Stimulated activated CD8-positive, alpha-beta memory T cell treated with anti-CD3 and anti-CD28 coated beads, Interleukin-4, amount 100 ng/mL, for 4 hours (primary cell): ENCODE measurements around the gene DCTN5.
A peak's percentile ranks its signal among the peaks of the same experiment; 100 is the strongest.
"Not testable (repeated sequence)": the region's sequence is repeated elsewhere in the genome, so short reads cannot be mapped to it uniquely, and the experiment has no call there.

Experiments used
- DNase-seq, 2 donors: peaks; one replicate each; pipeline ENCODE4 v3.0.0-alpha.2; 2020; ENCODE audit warnings: low read depth in 2 of 2, low spot score in 1 of 2

DCTN5 gene

DNA sequence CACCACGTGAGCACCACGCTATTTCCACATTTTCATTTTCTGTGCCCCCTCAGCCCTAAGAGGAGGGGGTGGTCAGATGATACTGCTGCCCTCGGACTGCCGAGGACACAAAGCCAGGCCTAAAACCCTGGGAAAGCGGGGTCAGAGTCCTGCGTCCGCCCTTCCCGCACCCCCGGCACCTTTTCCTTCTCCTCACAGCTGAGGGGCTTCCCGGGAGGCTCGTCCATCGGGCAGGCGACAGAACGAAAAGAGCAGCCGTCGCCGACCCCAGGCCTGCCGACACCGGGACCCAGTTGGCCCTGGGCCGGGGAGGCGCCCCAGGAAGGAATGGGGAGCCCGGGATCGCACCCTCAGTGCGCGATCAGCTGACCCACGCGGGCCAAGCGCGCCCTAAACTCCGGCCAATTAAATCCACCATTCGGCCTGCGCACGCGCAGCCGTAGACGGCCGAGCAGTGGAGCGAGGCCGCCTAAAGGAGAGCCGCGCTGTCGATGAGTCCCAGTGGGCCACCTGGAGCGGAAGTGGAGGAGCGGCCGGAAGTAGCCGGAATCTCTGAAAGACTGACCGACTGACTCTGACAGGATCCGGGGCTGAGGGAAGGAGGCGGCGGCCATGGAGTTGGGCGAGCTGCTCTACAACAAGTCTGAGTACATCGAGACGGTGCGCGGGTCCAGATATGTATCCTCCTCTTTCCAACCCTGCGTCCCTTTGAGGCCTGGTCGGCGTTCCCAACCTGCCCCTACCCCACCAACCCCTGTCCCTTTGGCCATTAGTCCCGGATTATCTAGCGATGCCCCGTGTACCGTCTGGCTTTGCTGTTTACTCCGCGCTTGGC lies at the start of gene DCTN5, which contains the start of gene PALB2:
TSS of gene DCTN5 (plus strand) at position 536 of the 835 bp plus-strand sequence. CDS start at position 613, 77 bp downstream.
TSS of gene PALB2 (minus strand) at position 380 of the 835 bp plus-strand sequence. CDS start at position 227, 153 bp downstream.
- peak; percentile 63 to 80 for DNase-seq

DNA sequence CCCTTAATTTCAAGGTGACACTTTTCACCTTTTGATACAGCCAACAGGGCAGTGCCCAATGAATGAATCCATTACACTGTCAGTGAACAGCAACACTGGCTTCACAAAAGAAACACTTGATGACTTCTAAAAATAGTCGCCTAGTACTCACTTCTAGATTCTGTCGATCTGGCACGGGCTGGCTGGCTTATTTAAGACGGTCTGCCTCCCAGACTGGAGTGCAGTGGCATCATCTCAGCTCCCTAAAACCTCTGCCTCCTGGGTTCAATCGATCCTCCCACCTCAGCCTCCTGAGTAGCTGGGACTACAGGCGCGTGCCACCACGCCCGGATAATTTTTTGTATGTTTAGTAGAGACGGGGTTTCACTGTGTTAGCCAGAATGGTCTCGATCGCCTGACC lies 47.1 kb upstream of the DCTN5 start:
- DNase-seq = no peak

GRCh38 chr16:23595246-23595950 lies 45.9 kb upstream of the DCTN5 start:
- DNase-seq = no peak

GRCh38 chr16:23595951-23596720 lies 45.1 kb upstream of the DCTN5 start, which contains the start of gene NDUFAB1:
Gene NDUFAB1, minus strand, starts transcription at chr16:23596316. Its CDS starts 26 bp downstream, at chr16:23596290.
- peak; percentile 80 to 81 for DNase-seq

DNA sequence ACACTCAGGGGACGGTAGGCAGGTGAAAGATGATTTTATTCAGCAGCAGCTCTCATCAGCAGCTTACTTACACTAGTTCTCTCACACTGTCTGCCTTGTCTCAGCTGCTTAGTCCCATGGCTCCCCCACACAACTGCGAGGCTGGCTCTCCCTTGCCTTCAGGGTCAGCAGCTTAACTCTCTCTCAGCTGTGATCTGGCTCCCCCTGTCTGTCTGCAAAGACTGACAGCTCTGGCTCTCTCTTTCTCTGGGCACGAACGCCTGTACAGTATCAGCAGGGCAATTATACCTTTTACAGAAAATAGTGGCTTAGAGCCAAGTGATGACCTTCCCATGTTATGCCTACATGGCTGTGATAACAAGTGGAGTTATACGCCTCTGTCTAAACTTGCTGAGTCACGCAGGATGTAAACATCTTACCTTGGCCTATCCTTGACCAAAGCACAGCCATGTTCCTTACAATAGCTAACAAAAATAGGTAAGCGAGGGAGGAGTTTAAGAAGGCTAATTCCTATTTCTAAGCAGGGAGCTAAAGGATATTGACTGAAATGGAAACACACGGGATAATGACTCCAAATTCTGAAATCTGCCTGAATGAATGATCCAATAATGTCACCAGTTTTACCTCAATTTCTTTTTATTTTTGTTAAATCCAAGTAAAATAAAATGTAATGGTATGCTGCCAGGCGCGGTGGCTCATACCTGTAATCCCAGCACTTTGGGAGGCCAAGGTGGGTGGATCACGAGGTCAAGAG lies 44.1 kb upstream of the DCTN5 start:
- no peak for DNase-seq

DNA sequence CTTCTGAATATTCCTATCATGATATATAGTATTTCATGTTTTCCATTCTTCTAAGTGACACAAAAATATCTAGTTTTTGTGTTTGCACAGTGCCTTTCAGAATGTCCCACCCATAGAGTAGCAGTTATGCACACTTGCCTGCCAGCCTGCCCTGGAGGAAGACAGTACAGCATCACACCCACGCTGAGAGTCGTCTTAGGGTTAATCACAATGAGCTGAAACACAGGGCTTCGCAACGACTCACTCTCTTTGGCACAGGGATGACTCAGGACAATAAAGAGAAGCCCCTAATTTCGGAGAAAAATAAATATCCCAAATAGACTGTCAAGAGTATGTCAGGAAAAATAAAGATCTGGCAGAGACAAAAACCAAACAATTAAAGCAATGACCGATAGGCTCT lies 33.5 kb upstream of the DCTN5 start:
- no peak for DNase-seq

DNA sequence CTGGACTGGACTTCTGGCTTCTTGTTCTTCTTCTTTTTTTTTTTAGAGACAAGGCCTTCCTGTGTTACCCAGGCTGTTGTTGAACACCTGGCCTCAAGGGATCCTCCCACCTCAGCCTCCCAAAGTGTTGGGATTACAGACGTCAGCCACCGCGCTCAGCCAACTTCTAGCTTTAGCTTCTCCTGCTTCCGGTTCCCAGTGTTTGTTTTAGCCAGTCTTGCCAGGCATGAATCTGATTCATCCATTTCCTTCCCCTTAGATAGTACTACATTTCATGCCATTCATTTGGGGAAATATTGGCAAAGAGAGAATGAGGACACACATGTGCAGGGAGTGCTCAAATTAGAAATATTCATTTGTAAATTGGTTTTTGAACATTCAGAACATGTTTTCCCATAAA lies 33.1 kb upstream of the DCTN5 start:
- no peak for DNase-seq

- DNase-seq = no peak
These were observed 31.3 kb upstream of the DCTN5 start for GRCh38 chr16:23609929-23610328.

DNA sequence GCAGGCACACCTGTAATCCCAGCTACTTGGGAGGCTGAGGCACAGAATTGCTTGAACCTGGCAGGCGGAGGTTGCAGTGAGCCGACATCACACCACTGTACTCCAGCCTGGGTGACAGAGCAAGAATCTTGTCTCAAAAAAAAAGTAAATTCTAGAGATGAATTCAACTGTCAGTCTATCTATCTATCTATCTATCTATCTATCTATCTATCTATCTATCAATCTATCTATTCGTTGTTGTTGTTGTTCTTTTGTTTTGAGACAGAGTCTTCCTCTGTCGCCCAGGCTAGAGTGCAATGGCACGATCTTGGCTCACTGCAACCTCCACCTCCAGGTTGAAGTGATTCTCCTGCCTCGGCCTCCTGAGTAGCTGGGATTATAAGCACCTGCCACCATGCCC lies 30.4 kb upstream of the DCTN5 start:
- DNase-seq = not testable (repeated sequence)

DNA sequence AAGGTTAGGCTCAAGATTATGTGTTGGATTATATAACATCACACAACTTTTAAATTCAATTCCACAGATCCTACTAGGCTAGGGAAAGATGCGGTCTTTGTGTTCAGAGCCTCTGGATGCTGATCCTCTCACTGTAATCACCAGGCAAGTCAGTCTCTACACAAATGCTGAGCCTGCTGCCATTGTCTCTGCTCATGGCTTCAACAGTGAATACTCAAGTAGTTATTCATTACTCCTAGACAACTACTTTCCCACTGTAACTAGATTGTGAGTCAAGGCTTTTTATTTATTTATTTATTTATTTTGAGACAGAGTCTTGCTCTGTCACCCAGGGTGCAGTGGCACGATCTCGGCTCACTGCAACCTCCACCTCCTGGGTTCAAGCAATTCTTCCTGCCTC lies 29.3 kb upstream of the DCTN5 start:
- no peak for DNase-seq

GRCh38 chr16:23615805-23616204 lies 25.5 kb upstream of the DCTN5 start:
- DNase-seq = no peak

DNA sequence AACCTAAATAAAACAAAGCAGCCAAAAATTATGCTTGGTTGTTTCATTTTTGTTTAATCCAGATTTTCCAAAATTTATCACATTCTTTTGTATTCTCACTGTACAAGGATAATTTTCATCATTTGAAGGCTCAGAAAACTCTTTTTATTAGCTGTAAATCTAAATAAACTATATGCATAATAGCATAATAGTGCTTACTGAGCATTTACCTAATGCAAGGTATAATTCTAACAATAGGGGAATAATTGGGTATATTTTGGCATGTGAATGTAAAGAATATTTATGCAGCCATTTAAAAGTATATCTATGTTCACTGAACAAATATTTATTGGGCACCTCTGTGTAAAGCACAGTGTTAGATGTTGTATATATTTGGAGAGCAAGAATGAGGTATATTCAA lies 17.2 kb upstream of the DCTN5 start:
- DNase-seq = no peak

DNA sequence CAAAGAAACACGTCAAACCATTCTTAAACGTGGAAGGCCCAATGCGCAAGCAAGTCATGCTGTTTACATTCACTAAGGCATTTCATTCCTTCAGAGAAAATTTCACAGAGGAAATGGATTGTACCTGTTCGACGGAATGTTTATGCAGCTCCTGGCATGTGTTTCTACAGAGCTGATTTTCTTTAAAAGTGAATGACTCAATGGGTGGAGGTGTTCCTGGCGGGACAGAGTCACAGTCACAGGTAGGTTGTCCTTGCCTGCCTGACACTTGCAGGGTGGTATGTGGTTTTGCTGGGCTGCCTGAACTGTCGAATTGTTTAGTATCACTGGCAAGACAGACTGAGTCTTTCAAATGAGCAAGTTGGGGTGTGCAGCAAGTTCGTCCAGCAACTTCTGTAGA lies 11.8 kb upstream of the DCTN5 start:
- DNase-seq = no peak

DNA sequence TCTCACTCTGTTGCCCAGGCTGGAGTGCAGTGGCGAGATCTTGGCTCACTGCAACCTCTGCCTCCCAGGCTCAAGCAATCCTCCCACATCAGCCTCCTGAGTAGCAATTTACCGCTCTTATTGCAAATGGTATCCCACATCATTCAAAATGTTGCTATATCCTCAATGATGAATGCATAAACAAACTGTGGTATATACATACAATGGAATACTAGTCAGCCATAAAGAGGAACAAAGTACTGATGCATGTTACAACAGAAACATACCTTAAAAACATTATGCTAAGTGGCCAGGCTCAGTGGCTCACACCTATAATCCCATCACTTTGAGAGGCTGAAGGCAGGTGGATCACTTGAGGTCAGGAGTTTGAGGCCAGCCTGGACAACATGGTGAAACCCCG lies 9.4 kb upstream of the DCTN5 start:
- DNase-seq = not testable (repeated sequence)

GRCh38 chr16:23634461-23635036 lies 6.7 kb upstream of the DCTN5 start:
- DNase-seq = no peak

GRCh38 chr16:23635958-23636357 lies 5.3 kb upstream of the DCTN5 start:
- no peak for DNase-seq

DNA sequence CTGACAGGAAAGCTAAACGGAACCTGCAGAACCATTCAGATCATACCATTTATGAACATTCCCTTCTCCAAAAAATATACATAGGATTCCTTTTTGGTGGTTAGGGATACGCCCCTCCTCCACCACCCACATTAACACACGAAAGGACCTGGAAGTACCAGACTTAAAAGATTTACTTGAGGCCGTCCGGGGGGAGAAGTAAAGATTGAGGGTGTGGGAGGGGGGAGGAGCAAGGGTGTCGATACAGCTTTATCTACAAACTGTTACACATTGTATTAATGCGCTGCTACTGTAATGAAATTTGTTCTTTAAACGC lies 693 bp upstream of the DCTN5 start:
- no peak for DNase-seq

GRCh38 chr16:23642246-23642774 lies 1.0 kb downstream of the DCTN5 start:
- DNase-seq = no peak

DNA sequence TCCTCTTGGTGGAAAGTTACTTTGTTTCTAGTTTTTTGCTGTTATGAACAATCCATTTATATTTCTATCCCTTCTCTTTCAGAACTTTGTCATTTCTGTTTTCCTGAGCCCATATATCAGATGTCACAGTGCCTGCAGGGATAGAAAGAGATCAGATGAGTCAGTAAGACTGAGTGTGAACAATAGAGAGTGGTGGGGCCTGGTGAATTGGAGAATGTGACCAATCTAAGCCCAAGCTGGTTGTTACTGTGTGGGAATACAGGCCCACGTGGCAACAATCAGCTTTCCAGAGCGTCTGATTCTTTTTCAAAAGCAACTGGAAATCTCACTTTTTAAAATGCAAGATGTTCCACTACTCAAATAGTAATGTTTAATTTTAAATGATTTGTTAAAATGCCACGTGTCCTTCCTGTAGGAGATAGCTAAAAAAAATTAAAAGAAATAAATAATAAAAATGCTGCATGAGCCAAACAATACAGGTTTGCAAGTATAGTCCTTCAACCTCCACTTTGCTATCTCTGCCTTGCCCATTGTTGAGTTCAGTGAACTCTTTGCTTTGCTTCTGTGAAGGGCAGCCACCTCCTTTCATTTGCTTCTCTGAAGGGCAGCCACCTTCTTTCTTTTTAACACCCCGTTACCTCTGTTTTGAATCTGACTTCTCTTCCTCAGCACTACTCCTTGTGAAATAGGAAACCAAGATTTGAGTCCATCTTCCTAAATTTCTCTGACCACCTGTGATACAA lies 9.6 kb downstream of the DCTN5 start:
- DNase-seq = no peak
